HTERT RPE-1 (cell line): ENCODE measurements around the gene TMEM184C.

Experiments
- in situ Hi-C: fragments of 300-500 bp; cut with MboI; formaldehyde crosslinking; loops from 4 replicates; pipeline ENCODE4 v1.14.3; 2020; ENCODE audit warnings: low sequenced_read_pairs

The TMEM184C gene

DNA sequence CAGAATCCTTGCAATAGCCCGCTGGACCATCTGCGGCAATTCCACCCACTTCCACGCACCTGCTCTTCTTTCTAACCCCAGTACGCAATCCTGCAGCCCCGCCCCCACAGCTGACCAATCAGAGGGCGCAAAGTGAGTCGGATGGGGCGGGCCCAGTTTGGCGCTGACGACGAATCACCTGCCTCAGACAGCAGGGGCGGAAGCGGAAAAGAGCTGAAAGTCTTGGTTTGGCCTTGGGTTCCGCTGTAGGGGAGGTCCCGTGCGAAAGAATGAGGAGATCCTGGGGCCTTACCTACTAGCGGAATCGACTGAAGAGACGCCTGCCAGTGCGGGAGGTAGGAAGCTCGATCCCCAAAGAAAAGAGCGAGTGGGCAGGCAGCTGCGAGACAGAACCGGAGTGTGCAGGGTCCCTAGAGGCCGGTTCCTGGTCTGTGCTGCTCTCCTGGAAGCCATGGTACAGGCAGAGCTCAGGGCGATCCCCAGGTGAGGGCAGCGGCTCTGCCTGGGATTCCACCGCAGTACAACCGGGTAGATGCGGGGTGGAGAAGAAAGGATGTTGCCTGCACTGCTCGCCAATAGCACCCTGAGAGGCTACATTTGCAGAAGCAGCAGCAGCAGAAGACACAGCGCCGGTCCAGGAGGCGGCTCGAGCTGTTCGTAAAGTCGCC, at the start of gene TMEM184C:
TMEM184C (plus strand) TSS at position 225 of the 668 bp plus-strand sequence. CDS start 560 bp downstream, outside the sequence.
- in situ Hi-C loops = no loop called here

DNA sequence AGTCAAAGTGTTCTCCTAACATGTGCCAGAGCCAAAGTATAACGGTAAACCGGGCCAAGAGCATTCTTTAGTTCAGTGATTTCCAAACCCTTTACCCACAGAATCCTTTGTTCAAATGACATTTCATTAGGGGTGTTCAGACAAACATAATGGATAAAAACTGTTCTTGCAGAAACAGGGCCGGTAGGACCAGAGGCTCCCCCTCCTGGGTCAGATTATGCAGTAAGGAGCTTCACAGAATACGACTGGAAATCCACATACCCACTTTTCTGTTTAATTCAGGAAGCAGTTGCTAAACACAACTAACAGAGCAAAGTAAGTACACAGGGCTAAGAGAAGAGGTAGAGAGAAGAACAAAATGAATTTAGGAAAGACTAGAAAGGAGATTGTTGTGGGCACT, 46.6 kb upstream of the TMEM184C start:
- in situ Hi-C loops = no loop called here

- in situ Hi-C loops = no loop called here
Measured at GRCh38 chr4:147571036-147571770, 46.0 kb upstream of the TMEM184C start.

GRCh38 chr4:147576084-147576483, 41.1 kb upstream of the TMEM184C start:
- in situ Hi-C loops = no loop called here

DNA sequence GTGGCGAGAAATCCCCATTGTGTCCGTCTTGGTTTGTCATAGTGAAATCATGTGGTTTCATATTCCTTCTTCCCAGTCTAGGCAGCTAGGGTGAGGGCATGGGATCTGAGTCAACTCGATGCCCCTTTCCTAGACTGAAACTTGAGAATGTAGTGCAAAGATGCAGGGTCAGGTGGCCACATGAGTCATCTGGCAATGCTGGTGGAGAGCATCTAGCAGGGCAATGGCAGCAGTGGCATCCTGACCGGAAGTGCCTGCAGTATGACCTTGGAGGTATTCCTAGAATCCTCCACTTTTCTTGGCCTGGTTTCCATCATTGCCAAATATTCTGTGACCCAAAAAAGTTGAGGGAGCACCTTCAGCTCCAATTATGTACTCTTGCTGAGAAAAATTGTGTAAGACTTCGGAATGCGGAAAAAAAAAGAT, 39.1 kb upstream of the TMEM184C start:
- in situ Hi-C loops = no loop called here

GRCh38 chr4:147578593-147578992, 38.6 kb upstream of the TMEM184C start:
- in situ Hi-C loops = no loop called here

- in situ Hi-C loops = no loop called here
Measured at GRCh38 chr4:147580396-147580795, 36.8 kb upstream of the TMEM184C start.

DNA sequence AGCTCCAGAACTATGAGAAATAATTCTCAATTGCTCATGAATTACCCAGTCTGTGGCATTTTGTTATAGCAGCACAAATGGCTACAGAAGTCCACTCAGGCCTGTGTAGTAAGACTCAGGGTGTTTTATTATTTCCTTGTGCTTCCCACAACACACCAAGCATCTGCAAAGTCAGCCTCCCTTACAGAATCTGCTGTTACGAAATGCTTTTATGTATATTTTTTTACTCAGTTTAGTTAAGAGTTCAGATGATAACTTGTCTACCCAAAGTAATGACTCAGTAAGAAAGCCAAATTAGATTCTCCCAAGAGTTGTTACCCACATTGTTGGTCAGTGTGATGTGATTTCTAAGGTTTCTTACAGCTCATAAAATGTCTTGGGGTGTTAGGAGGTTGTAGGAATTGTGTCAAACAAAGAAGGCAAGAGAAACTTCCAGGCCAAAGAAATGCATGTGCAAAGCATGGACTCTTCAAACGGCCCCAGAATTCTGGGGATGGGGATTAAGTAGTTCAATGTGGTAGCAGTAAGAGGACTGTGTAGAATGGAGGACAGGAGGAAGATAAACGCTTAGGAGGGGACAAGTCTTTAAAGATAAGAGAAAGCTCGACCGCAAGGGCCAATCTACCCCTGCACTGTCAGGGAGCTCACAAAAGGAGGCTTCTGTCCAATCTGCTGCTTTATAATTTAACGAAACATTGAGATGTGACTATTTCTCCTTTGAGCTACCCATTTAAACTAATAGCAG, 35.4 kb upstream of the TMEM184C start:
- in situ Hi-C loops = no loop called here

GRCh38 chr4:147582386-147583060, 34.7 kb upstream of the TMEM184C start:
- in situ Hi-C loops = no loop called here

GRCh38 chr4:147583876-147584275, 33.3 kb upstream of the TMEM184C start:
- in situ Hi-C loops = no loop called here

- in situ Hi-C loops = no loop called here
Measured at GRCh38 chr4:147586032-147586431, 31.2 kb upstream of the TMEM184C start.

DNA sequence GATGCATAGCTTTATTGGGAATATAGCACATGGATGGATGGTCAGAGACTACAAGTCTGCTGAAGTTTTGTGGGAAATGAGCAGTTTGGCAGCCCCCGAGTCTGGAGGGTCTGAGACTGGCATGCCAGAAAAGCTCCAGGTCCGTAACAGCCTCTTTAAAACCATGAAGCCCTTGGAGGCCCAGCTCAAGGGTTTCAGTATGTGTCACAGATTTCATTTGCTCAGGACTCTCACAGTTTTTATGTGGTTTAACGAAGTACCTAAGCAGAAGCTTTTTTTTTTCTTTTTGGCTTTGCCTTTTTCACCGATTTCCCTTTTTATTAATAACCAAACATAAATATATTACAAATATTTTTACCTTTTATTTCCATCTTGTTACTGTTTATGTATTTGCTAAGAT, 30.6 kb upstream of the TMEM184C start:
- in situ Hi-C loops = no loop called here

- in situ Hi-C loops = no loop called here
Measured at GRCh38 chr4:147587041-147587440, 30.2 kb upstream of the TMEM184C start.

- in situ Hi-C loops = no loop called here
Measured at GRCh38 chr4:147589586-147589985, 27.6 kb upstream of the TMEM184C start.

DNA sequence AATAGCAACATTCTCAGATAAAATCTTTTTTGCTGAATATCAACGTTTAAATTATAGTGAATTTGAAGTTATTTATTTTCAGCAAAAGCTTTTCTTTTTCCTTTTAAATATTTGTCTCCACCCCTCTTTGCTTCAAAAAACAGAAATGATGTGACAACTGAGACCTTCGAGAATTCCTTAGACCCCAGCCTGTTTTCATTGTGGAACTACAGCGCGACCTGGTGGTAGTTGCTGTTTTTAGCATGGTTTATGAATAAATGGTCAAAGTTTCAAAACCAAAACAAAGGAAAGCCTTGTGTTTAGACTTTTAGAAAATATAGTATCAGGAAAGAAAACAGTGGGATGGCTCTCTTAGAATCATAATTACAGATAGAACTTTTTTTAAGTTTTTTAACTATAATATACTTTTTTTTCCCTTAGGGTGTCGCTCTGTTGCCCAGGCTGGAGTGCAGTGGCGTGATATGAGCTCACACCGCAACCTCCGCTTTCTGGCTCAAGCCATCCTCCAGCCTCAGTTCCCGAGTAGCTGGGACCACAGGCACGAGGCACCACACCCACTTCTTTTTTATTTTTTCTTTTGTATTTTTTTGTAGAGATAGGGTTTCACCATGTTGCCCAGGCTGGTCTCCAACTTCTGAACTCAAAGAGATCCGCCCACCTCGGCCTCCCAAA, 26.8 kb upstream of the TMEM184C start:
- in situ Hi-C loops = no loop called here

GRCh38 chr4:147591106-147591505, 26.1 kb upstream of the TMEM184C start:
- in situ Hi-C loops = no loop called here

DNA sequence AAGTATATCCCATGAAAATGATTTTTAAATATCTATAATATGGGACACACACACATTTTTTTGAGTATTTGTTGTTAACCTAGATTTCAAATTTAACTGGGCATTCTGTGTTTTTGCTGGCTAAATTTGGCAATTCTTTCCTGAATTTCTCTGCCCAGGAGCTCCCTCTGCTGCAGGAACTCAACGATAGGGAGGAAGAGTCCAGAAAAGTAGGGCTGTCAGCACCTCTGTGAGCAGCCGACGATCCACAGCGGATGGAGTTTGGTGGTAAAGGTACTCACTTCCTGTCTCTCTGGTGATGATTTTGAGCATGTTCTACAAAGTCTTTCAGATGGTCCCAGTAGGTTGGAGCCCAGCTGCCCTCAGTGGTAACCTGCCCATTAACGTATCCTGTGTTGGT, 23.1 kb upstream of the TMEM184C start:
- in situ Hi-C loops = no loop called here

DNA sequence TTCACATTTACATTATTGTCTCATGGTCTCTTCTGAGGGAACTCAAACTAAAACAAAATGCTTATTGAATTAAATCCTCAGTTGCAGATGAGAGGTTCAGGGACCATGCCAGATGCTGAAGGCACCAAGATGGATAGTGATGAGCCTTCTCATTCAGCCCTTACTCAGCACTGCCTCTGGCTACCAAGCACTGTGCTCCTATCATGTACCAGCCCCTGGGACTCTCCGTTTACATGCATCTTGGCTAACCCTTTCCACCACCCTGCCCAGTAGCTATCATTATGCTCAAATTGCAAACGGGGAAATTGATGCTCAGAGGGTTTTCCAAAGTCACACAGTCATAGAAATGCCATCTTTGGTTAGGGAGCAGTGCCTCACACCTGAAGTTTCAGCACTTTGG, 22.6 kb upstream of the TMEM184C start:
- in situ Hi-C loops = no loop called here

- in situ Hi-C loops = no loop called here
Measured at GRCh38 chr4:147596377-147596776, 20.8 kb upstream of the TMEM184C start.

- in situ Hi-C loops = no loop called here
Measured at GRCh38 chr4:147596981-147597380, 20.2 kb upstream of the TMEM184C start.

DNA sequence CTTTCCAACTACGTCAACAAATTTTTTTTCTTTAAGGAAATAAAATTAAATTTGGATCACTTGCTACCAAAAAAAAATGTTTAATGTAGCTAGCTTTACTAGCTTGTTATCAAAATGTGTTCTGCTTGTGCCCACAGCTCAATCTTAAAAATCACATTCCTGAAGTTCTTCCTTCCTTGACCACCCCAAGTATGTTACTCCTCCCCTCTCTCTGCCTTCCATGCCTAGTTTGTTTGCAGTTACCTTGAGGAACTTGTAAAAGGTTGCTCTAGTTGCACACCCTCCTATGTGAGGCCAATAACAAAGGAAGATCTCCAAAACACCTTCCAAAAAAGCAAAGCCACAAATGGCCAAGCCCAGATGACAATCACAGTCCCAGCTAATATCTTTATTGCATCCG, 19.6 kb upstream of the TMEM184C start:
- in situ Hi-C loops = no loop called here
